GM18951 (cell line): ENCODE results near the gene ITPR2.
"Not testable (repeated sequence)": the region's sequence is repeated elsewhere in the genome, so short reads cannot be mapped to it uniquely, and the experiment has no call there.

Experiments
- POLR2A ChIP-seq: IDR thresholded peaks from 4 replicates; pipeline ENCODE4 v1.6.1; 2011; ENCODE audit warnings: mild to moderate bottlenecking; ENCODE audit not compliant: insufficient read length, insufficient read depth; ENCODE audit errors: extremely low read depth
- in situ Hi-C: fragments of 300-500 bp; cut with MboI; formaldehyde crosslinking; loops from one replicate; pipeline ENCODE4 v1.12.0; 2022; ENCODE audit warnings: low sequenced_read_pairs, mixed read lengths, inconsistent platforms; ENCODE audit not compliant: unreplicated experiment

The ITPR2 gene

GRCh38 chr12:26782372-26783130 is 50.4 kb downstream of the ITPR2 start:
- no peak for TF ChIP-seq POLR2A
- in situ Hi-C loops = no loop called here

GRCh38 chr12:26780656-26781055 is 52.3 kb downstream of the ITPR2 start:
- in situ Hi-C loops = not testable (repeated sequence)

- in situ Hi-C loops = not testable (repeated sequence)
Measured at GRCh38 chr12:26778173-26778775, 54.7 kb downstream of the ITPR2 start.

- in situ Hi-C loops = no loop called here
- TF ChIP-seq POLR2A = no peak
Measured at GRCh38 chr12:26777236-26777635, 55.8 kb downstream of the ITPR2 start.

GRCh38 chr12:26775991-26776390 is 57.0 kb downstream of the ITPR2 start:
- in situ Hi-C loops = not testable (repeated sequence)

GRCh38 chr12:26773313-26774104 is 59.5 kb downstream of the ITPR2 start:
- no peak for TF ChIP-seq POLR2A

GRCh38 chr12:26771861-26772260 is 61.1 kb downstream of the ITPR2 start:
- in situ Hi-C loops = no loop called here
- TF ChIP-seq POLR2A = no peak

More at GRCh38 chr12:26773313-26774104, 59.5 kb downstream of the ITPR2 start:
- in situ Hi-C loops = no loop called here

- TF ChIP-seq POLR2A = no peak
- in situ Hi-C loops = no loop called here
Measured at GRCh38 chr12:26770239-26771070, 62.5 kb downstream of the ITPR2 start.

- in situ Hi-C loops = no loop called here
Measured at GRCh38 chr12:26769611-26770010, 63.4 kb downstream of the ITPR2 start.

GRCh38 chr12:26768611-26769603 is 64.1 kb downstream of the ITPR2 start:
- in situ Hi-C loops = no loop called here
- TF ChIP-seq POLR2A = no peak

More at GRCh38 chr12:26769611-26770010, 63.4 kb downstream of the ITPR2 start:
- TF ChIP-seq POLR2A = no peak

- in situ Hi-C loops = no loop called here
- no peak for TF ChIP-seq POLR2A
Measured at GRCh38 chr12:26767865-26768264, 65.1 kb downstream of the ITPR2 start.

GRCh38 chr12:26767116-26767515 is 65.9 kb downstream of the ITPR2 start:
- in situ Hi-C loops = no loop called here
- TF ChIP-seq POLR2A = no peak
